Dermis microvascular lymphatic vessel endothelial cell (primary cell): ENCODE measurements around the gene ITPRIP. TPM values are rescaled to one million over a fixed set of nuclear protein-coding genes. Genes with fewer than 3 reads are reported as not detected.

Experiments used
- DNase-seq, 2 donors: peaks; one replicate each; pipeline versions ENCODE4 v3.0.0 to v3.0.0-alpha.2; 2010; ENCODE audit warnings: low read depth in 2 of 2
- total RNA-seq: library from RNA; depleted of rRNA; stranded (reverse); fragments of >200 nt; gene quantifications from 2 replicates; pipeline ENCODE4 v1.2.1, GENCODE V29; 2014

The ITPRIP gene
- total RNA-seq, 1 donor from 2014 or later: 20.7 TPM

DNA sequence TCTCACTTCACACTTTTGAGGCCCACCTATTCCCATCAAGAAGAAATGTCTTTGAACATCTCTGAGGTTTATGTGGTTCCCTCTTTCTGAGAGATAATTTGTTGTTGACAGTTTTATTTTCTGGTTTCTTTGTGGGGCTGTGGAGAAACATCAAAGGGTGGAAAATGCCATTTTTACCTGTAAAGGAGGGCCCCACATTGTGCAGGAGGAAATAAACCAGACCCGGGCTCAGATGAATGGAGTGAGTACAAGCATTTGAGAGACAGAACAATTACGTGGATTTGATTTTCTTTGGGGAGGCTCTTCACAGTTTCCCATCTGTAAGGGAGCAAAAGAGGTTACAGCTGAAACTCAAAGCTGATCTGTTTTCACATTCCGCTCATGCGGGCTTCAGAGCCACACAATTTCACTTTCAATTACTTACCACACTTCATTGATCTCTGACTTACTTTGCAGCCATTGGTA lies 29.8 kb downstream of the ITPRIP start:
- DNase-seq: no peak

DNA sequence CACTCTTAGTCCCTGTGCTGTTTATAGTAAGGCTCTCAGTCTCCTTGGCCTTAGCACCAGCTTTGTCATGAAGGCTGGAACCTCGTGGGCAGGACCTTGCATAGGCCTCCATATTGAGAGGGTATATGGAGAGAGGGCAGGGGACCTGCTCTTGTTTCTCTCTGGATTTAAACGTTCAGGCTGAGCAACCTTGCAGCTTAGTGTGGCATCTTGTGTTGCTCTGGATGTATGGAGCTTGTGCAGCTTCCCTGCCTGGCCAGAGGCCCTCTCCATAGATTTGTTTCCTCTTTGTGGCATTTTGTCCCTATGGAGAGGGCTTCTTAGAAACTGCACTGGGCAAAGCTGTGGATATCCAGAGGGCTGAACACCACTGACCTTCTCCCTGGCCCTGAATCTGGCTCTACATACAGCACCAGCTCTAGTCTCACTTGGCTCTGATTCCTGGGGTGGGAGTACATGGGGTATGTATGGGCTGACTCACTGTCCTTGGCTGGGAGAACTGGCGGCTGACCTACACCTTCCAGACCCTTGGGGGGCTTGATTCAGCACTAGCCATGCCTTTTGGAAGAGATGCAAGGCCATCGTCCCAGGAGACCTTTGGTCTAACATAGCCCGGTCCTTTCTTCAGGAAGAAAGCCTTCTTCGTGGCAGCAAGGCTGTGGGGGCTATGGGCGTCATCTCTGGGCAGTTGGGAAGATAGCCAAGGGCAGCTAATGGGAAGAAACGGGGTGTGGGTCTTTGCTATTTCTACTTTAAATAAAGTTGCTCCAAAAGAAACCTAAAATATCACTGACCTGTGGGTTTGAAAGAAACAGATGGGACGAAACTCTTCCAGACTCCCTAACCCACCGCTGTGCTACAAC lies 30.5 kb downstream of the ITPRIP start:
- no peak for DNase-seq

DNA sequence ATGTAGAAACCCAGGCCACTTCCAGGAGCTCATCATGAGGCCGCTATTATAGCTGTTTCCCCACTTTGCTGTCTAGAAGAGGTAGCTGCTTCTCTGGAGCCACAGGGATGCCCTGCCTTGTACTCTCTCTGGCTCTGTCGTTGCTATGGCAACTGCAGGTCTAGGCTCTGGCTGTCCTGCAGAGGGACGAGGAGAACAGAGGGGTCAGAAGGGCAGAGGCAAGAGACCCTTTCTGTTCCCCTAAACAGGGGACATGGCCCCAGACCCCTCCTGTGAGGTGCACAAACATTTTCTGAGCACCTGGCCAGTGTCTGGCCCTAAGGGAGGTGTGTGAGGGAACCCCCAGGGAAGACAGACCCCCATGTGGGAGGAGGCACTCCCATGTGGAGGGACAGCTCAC lies 31.4 kb downstream of the ITPRIP start:
- DNase-seq: no peak

DNA sequence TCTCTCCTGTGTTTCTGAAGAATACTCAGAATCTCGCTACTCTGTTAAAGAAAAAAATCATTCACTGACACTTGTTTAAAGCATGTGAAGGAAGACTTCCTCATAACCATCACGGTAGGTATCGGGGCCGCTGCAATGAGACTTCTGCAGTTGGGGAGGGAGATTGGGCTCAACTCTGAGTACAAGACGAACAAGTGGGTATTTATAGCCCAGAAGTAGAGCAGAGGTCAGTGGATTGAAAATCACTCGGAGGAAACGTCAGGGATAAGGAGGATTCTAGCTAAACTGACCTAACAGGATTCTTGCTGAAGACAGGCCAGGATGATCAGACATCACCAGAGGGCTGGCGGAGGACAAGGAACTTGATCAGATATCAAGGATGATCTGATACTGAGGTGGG lies 33.3 kb downstream of the ITPRIP start:
- no peak for DNase-seq

DNA sequence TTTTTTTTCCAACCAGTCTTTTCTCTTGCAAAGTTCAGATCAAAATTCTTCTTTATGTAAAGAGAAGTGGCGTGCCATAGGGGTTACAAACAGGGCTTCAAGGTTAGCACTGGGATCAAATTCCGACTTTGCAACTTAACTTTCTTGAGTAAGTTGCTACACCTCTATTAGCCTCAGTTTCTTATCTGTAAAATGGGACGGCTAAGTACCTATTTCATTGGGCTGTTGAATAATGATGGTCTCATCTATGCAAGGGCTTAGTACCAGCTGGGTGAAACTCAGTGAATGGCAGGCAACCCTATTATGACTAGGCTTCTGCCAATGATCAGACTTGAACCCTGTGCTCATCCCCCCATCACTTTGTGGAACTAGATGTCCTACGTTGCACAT lies 33.9 kb downstream of the ITPRIP start:
- DNase-seq: no peak

DNA sequence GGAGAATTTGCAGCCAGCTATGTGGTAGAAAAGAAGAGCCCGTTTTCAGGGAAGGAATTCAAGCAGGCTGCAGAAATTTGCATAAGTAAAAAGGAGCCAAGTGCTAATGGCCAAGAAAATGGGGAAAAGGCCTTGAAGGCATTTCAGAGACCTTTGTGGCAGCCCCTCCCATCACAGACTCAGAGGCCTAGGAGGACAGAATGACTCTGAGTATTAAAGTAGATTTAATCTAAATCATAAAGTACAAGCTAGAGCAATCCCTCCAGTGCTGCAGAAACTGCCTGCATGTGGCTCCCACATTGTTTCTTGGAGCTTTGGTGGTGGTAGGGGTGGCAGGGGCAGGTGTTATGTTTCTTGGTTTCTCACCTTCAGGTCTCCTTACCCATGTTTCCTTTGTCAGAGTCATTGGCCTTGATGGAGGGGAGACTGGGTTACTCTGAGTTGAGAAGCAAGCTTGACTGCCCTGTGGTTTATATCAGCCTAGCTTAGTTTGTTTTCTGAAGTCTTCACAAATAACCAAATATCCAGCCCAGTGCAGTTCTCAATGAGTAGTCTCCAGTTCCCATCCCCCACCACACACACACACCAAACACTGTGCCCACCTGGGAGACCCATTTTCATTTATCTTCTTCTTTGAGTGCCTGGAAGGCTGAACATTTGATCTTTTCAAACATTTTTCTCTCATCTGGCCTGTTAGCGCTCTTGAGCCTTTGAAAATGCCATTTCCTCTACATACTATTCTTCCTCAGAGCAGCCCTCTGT lies 34.5 kb downstream of the ITPRIP start:
- no peak for DNase-seq

DNA sequence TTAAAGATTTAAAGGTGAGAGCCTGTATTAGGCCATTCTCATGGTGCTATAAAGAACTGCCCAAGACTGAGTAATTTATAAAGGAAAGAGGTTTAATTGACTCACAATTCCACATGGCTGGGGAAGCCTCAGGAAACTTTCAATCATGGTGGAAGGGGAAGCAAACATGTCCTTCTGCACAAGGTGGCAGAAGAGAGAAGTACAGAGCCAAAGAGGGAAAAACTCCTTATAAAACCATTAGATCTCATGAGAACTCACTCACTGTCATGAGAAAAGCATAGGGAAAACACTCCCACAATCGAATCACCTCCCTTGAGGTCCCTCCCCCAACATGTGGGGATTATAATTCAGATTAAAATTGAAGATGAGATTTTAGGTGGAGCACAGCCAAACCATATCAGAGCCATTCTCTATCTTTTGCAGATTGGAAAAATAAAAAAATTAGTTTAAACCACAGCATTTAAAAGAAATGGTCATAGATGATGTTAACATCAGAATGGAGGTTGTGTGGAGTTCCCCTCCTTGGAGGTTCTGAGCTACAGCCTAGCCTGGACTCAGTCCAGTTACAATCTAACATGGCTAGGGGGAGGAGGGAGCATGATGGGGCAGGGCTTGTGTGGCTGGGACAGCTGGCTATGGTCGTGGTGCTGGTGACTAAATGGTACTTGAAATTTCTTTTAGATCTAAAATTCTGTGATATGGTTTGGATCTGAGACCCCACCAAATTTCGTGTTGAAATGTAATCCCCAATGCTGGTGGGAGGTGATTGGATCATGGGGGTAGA lies 36.2 kb downstream of the ITPRIP start:
- DNase-seq: no peak

DNA sequence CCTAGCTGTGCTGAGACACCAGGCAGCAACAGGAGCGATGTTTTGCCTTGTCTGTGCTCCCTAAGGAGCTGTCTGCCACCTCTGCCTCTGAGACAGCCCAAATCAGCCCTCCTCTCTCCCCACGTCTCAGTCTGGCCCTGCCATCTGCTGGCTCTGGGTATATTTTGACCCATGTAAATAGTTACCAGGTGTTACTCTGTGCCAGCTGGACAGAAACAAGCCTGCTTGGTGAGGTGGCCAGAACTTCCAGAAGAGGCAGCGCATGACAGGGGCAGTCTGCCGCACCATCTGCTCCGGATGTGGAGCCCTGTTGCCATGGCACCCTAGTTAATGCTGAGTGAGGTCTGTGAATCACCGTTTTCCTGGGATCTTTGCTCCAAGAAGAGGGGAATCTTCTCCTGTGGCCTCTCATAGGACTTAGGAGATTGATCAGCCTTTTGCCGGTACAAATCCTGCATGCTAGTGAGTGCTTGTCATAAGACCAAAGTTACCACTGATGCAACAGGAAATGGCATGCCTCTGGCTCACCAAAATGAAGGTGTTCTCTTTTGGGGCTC lies 37.5 kb downstream of the ITPRIP start:
- peak; percentile 86 to 97 for DNase-seq

DNA sequence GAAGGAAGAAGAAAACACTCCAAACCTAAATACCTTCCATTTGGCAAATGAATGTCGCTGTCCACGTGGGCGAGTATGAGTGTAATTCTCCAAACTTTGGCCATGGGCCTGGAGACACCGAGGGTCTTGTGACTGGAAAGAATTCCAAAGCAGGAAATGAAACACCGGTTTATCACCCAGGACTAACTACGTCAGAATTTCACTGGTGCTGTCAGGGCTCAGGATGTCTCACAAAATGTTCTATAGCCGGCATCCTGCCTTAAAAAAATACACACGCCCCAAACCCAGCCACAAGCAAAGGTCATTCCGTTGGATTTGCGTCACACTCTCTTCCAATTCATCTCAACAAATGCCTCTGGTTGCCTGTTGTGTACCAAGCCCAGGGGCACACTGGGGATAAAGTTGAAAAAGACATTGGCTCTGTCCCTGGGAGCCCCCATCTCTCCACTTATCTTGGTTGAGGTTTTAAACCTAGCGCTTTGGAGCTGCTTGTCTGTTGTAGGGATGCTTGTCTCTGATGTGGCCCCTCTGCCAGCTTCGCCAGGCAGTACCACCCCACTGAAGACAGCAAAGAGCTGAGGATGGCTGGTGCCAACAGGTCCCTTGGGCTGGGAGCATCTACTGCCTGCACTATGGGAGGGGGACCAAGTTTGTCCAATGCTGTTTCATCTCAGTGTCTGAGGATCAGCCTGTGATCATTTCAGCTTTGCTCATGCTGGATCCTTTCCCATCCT lies 38.1 kb downstream of the ITPRIP start:
- peak; percentile 98 to 99 for DNase-seq

DNA sequence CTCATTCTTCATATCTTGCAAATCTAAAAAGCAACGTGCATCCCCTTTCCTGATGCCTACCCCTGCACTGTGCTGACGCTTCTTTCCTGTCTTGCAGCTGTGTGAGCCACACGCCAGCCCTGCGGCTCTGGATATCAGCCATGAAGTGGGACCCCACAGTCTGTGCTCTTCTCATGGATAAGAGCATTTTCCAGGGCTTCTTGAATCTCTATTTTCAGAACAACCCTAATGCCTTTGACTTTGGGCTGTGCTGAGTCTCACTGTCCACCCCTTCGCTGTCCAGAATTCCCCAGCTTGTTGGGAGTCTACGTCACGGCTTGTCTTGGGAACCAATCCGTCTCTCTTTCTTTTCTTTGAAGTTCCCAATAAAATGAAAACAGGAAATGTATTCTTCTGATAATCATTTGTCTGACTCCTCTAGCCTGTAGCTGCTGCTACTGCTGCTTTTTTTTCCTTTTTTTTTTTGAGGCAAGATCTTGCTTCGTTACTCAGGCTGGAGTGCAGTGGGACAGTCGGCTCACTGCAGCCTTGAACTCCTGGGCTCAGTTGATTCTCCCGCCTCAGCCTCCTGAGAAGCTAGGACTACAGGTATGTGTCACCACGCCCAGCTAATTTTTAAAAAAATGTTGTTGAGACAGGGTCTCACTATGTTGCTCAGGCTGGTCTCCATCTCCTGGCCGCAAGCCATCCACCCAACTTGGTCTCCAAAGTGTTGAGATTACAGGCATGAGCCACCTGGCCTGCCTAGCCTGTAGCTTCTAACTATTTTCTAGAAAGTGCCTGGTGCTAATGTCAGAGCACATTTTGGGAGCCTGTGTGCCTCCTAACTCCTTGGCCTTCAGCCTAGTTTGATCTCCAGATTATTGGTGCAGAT lies 39.0 kb downstream of the ITPRIP start:
- DNase-seq: peak; percentile 65 to 86

DNA sequence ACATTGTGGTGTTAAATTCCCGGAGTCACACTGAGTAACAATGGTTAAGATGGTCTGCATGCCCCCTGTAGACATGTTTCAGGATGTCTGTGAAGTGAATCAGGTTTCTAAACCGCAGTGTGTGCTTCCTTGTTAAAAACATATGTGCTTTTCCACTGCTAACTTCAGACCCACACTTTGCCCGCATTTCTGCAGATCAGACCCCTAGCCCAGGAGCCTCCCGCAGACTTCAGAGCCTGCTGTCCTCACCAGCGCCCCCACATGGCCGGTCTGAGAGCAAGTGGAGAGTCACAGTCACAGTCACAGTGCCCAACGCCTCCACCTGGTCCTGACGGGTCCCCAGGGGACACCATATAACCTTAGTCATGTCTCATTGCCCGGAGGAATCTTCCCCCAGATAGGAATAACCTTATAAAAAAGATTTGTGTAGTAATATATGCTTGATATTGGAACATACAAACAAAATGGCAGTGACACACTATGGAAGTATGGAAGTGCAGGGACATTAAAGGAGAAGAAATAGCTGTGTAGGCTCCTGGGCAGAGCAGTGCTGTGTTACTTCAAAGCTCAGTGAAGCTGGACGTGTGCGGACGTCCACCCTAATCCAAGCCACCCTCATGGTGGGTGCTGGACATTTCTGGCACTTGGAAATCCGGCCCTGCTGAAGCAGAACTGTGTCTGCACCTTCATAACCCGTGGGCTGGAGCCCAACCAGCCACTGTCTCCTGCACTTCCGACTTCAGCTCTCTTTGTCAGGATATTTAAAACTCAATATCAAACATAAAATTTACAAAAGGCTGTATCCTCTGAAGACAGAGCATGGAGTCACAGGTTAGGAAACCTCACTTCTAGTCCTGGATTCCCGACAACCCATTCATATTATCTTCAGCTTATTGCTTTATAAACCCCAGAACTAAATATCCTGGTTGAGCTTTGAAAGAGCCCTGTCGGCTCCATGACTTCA lies 40.3 kb downstream of the ITPRIP start:
- DNase-seq: peak in 1 of 2 donors; percentile 53

DNA sequence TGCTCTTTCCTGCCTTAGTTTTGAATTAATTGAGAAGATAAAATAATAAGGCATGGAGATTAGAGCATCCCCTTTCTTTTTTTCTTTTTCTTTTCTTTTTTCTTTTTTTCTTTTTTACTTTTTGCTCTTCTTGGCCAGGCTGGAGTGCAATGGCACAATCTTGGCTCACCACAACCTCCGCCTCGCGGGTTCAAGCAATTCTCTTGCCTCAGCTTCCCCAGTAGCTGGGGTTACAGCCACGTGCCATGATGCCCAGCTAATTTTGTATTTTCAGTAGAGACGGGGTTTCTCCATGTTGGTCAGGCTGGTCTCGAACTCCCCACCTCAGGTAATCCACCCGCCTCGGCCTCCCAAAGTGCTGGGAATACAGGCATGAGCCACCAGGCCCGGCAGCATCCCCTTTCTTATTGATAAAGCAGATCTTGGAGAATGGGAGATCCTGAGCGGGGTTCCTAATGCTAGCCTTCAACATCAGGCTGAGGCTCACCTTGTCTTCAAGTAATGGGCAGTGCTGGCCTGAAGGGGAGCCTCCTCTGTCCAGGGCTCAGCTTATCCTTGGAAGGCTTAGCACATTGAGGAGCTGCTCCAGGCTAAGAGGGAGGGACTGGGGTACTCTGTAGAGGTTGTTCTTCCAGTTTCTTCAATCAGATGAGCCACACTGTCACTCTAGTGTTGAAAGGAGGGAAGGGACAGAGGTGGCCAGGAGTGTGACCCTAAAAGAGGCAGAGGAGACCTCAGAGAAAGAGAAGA lies 41.4 kb downstream of the ITPRIP start:
- DNase-seq: no peak

DNA sequence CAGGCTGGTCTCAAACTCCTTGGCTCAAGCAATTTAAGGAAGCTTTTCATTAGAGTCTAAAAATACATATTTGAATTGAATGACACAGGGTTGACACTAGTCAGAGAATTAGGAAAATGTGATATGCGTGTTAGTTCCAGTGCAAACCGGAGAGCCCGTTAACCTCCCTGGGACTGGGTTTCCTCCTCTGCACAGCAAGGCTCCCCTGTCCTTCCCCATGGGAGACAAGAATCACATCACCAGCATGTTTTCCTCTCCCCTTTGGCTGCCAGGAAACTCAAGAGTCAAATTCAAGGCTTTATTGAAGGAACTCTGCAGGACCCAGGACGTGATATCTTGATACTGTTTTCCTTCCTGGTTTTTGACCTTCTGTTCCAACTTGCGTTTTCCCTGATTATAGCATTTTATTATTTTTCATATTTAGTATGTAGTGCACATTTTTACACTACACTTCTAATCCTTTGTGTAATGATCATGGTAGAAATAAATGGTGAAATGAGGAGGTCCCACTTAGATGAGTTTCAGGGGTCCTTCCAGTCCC lies 44.4 kb downstream of the ITPRIP start:
- DNase-seq: no peak

DNA sequence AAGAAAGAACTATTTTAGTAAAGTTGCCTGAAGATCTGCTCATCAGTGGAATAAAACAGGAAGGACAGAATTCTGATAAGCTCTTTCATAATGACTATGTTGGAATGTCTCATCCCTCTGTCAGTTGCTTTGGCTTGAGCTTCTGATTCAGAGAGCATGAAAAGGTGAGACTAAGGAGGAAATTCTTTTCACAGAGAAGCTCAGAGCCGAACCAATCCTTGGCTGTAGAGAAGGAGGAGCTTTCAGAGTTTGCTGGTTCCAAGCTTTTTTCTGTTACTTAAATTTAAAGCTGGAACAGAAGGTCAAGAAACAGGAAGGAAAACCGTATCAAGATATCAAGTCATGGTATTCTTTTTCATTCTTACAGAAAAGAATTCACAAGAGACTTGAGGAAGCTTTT lies 45.3 kb downstream of the ITPRIP start:
- peak in 1 of 2 donors; percentile 64 for DNase-seq

DNA sequence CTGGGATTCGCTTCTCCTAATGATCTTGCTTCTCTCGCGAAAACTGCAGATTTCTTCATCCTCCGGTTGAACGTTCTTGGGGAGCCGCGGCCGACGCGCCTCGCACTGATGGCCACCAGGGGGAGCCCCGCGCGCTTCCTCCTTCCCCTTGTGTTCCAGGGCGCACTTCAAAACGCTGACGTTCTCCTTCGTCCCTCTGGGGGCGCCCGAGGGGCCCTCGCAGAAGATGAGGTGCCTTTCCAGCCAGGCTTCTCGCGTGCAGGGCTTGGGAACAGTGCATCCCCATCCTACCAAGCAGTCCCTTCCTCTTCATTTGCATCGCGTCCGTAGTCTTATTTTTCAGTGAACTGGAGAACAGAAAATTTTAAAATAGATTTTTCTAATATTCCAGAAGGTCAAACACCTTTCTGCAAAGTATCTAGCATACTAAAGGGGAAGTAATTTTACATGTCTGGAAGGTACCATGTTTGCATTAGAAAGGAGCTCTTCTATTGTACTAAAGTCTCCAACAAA lies 46.8 kb downstream of the ITPRIP start:
- DNase-seq: peak; percentile 54 to 84

DNA sequence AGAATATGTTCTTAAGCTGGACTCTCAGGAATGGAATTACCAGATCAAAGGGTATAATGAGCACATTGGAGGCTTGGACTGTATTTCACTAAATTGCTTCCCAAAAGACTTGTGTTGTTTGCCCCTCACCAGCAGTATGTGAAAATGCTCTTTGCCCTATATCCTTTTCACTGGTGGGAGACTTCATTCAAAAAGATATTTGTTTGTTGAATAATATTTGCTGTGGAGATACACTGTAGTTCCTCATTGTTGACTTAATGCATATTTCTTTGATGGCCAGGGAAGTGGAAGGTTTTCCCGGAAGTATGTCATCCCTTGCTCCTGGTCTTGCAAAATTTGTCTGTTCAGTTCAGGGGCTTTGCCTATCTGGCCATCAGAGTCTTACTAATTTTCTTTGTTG lies 49.9 kb downstream of the ITPRIP start:
- DNase-seq: no peak

DNA sequence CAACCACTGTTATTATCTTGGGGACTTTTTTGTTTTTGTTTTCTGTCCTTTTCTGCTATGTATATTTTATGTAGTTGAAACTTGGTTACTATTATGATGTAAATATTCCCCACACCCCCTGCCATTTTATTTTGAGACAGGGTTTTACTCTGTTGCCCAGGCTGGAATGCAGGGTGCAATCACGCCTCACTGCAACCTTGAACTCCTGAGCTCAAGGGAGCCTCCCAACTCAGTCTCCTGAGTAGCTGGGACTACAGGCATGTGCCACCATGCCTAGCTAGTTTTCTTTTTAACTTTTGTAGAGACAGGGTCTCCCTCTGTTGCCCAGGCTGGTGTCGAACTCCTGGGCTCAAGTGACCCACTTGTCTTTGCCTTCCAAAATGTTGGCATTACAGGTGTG lies 51.3 kb downstream of the ITPRIP start:
- no peak for DNase-seq
